22Rv1 (cell line): Measurements from ENCODE around the gene CYP11A1.

Source experiments
- H3K27ac ChIP-seq: fragments of 450-650 bp; 2 replicates; pipeline ENCODE4 v1.5.1; 2017
- ZFX ChIP-seq: fragments of 450-650 bp; IDR thresholded peaks from 2 replicates; pipeline ENCODE4 v1.6.1; 2017; ENCODE audit warnings: antibody characterized with exemption, borderline replicate concordance
- TF ChIP-seq, protein P1 (sequence below): fragments of 450-650 bp; IDR thresholded peaks from 2 replicates; pipeline ENCODE4 v1.5.1; 2017; ENCODE audit warnings: mild to moderate bottlenecking

CYP11A1 gene

DNA sequence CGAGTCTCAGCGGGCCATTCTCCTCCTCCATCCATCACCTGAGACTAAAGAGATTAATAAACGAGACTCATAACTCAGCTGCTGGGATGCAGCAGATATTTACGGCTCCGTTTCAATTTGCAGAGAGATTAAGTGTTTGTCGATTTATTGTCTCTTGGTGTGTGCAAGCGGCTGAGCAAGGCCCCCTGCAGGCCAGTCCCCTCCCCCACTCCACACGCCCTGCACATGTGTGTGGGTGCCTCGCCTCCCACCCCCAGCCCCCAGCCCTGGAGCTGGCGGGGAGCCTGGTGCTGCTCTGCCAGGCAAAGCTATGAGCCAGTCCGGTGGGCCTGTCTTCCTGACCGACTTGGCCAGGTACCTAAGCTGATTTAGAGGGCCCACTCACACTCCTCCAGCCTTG is 63.0 kb downstream of the CYP11A1 start:
- H3K27ac ChIP-seq, result no peak overlapping the region
- no peak for TF ChIP-seq ZFX
- TF ChIP-seq, protein P1, sequence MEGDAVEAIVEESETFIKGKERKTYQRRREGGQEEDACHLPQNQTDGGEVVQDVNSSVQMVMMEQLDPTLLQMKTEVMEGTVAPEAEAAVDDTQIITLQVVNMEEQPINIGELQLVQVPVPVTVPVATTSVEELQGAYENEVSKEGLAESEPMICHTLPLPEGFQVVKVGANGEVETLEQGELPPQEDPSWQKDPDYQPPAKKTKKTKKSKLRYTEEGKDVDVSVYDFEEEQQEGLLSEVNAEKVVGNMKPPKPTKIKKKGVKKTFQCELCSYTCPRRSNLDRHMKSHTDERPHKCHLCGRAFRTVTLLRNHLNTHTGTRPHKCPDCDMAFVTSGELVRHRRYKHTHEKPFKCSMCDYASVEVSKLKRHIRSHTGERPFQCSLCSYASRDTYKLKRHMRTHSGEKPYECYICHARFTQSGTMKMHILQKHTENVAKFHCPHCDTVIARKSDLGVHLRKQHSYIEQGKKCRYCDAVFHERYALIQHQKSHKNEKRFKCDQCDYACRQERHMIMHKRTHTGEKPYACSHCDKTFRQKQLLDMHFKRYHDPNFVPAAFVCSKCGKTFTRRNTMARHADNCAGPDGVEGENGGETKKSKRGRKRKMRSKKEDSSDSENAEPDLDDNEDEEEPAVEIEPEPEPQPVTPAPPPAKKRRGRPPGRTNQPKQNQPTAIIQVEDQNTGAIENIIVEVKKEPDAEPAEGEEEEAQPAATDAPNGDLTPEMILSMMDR, result no peak

DNA sequence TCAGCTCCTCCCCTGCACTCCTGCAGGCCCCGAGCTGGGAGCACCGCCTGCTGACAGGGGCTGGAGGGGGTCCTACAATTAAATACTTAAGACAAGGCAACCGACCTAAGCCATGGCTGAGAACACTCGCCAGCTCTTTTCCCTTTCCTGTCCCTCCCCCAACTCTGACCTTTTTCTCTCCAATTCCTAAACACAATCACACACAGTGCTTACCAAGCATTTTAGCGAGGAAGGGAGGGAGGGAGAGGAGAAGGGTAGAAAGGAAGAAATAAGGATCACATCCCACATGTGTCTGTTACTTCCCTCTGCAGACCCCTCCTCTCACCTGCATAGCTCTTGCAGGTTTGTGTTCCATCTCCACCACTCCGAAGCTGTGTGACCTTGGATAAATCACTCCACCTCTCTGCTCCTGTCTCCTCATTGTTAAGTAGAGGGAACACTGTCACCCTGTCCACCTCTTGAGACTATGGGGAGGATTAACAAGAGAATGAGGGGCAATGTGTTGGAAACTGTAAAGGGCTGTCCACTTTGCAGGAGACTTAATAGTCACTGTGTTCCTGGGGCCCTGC is 63.6 kb downstream of the CYP11A1 start:
- TF ChIP-seq, protein P1, result no peak
- TF ChIP-seq ZFX, result no peak
- H3K27ac ChIP-seq, result no peak overlapping the region

DNA sequence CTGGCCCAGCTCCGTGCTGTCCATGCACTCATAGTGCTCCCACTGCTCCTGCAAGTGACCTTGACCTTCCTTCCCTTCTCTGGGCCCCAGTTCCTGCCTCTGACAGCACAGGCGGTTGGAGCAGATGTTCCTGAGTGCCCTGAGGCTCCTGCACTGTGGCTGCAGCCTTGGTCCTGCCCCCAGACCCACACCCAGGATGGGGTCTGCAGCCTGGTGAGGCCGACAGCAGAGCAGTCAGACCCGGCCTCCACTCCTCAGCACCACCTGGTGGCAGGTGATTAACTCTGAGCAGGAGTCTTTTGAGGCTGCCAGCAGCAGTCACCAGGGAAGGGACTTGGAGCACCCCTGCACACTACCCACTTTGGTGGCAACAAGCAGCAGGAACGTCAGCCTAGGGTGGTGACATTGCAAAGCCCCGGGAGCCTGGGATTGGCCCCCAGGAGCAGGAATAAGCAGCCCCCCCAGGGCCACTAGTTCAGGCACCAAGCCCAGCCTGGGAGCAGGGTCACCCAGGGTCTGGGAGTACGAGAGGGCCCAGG is 64.6 kb downstream of the CYP11A1 start:
- H3K27ac ChIP-seq, result no peak overlapping the region
- TF ChIP-seq ZFX, result no peak
- TF ChIP-seq, protein P1, result peak; percentile 82

DNA sequence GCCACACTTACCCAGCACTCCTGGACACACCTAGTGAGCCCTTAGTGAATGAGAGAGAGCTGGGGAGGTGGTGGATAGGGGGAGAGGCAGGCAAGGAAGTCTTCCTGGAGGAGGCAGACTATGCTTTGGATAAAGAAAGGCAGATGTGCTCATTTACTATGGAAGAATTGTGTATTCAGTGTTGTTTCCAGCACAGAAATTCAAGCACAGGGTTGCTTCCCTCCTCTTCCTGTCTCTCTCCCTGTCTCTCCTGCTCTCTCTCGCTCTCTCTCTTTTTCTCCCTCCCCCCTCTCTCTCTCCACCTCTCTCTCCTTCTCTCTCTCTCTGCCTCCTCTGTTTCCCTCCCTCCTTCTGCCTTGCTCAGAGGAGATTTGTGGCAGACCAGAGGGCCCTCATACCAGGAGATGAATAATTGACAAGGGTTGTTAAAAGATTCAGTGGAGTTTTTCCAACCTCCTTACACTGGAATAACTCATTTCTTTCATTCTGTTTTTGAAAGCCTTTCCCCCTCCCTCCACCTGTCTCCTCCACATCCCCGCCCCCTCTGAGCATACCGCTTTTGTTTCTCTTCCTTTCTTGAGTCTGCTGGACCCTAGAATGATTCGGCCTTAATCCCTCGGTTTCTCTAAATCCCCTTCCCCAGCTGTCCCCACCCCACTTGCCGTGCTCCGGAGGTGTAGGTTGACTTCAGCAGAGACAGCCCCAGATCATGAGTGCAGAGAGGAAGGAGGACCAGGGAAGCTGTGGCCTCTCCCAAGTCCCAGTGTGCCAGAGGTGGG is 65.7 kb downstream of the CYP11A1 start:
- TF ChIP-seq ZFX, result no peak
- TF ChIP-seq, protein P1, result no peak
- no peak overlapping the region for H3K27ac ChIP-seq

DNA sequence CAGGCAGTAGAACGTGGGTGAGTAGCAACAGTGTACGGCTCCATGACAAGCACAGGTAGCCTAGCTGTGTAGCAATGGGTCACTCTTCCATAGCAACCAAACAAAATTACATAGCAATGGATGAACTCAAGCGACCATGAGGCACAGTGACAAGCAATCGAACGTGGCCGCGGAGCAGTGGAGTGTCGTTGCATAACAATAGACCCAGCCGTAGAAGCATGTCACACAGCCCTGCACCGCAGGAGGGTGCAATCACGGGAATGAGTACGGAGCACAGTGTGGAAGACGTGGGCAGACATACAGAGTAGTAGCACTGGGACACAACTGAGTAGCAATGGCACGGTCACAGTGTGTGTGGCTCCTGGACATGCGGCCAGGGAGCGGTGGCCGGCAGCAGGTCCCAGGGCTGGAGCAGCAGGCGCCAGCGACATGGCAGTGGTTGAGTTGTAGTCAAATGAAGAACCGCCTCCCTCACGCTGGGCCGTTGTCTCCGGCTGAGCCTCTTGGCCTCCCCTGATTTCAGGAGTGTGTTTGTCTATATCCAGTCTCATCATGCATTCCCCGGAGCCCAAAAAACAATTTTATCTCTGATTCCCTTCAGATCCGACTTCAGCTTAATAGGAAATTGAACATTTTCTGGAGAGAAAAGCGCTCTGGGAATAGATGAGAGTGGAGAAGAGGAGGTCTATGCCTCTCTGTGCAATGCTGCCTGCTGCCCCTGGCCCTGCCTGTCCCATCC is 67.2 kb downstream of the CYP11A1 start:
- H3K27ac ChIP-seq, result no peak overlapping the region
- TF ChIP-seq, protein P1, result no peak; the same call in 1 of the 2 replicates
- TF ChIP-seq ZFX, result no peak

DNA sequence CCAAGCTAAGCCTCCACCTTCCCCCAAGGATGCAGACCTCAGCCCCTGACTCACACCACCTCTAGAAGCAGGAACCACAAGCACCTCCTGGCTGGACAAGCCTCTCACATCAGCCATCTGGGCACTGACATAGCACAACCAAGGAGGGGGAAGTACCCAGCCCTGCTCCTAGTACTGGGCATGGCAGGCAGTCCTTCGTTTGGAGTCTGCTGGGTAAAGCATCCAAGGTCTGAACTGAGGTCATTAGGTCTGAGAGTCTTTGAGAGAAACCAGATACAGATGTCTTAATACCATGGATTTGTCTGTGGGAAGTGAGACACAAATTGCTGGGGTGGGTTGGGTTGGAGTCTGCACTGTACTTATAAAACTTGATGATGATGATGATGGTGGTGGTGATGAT is 69.6 kb downstream of the CYP11A1 start:
- no peak for TF ChIP-seq ZFX
- TF ChIP-seq, protein P1, result no peak
- no peak overlapping the region for H3K27ac ChIP-seq
